Keratinocyte (primary cell): ENCODE measurements around the gene LTB. TPM values are rescaled to one million over a fixed set of nuclear protein-coding genes. Genes with fewer than 3 reads are reported as not detected.

Source experiments
- DNase-seq: peaks from one replicate; pipeline ENCODE4 v3.0.0-alpha.2; 2011; ENCODE audit warnings: low read depth, missing footprints, low spot score
- FAIRE-seq: peaks from 2 replicates; lab custom pipeline; 2011; peaks lifted over from hg19 to GRCh38; lab: Jason Lieb, UNC
- H2AFZ ChIP-seq: 2 replicates; pipeline ENCODE4 v1.6.0; 2012; ENCODE audit warnings: low read length, control low read depth, inconsistent platforms; ENCODE audit not compliant: control insufficient read depth
- H3K27ac ChIP-seq: 2 replicates; pipeline ENCODE4 v1.5.1; 2011; ENCODE audit warnings: low read length; ENCODE audit not compliant: control insufficient read depth, insufficient read depth
- H3K27me3 ChIP-seq: 3 replicates; pipeline ENCODE4 v1.6.0; 2011; ENCODE audit warnings: low read length; ENCODE audit not compliant: control insufficient read depth, insufficient read depth; ENCODE audit errors: extremely low read depth
- H3K36me3 ChIP-seq, 2 experiments: 2 replicates in 1 of 2; 3 replicates in 1 of 2; pipeline ENCODE4 v1.5.1; 2011; ENCODE audit warnings: low read length in 2 of 2, mild to moderate bottlenecking in 1 of 2; ENCODE audit not compliant: control insufficient read depth in 2 of 2, insufficient read depth in 2 of 2; ENCODE audit errors: extremely low read depth in 1 of 2
- H3K4me1 ChIP-seq: 3 replicates; pipeline ENCODE4 v1.5.1; 2011; ENCODE audit warnings: low read length; ENCODE audit not compliant: control insufficient read depth, insufficient read depth; ENCODE audit errors: extremely low read depth
- H3K4me2 ChIP-seq: 3 replicates; pipeline ENCODE4 v1.6.0; 2011; ENCODE audit warnings: low read depth, low read length; ENCODE audit not compliant: control insufficient read depth, insufficient read depth; ENCODE audit errors: extremely low read depth
- H3K4me3 ChIP-seq, 3 experiments: fragments of 200-600 bp in 1 of 3; sonication (generic) in 1 of 3; 2 replicates in 2 of 3; 3 replicates in 1 of 3; pipeline ENCODE4 v1.5.1; 2011 to 2016; ENCODE audit warnings: low read length in 3 of 3, mild to moderate bottlenecking in 3 of 3, control low read depth in 2 of 3, inconsistent platforms in 1 of 3, low read depth in 1 of 3, mixed read lengths in 1 of 3, mixed run types in 1 of 3, moderate library complexity in 1 of 3; ENCODE audit not compliant: control insufficient read depth in 2 of 3, insufficient read depth in 2 of 3; ENCODE audit errors: extremely low read depth in 1 of 3
- H3K79me2 ChIP-seq: 2 replicates; pipeline ENCODE4 v1.6.0; 2012; ENCODE audit warnings: low read length; ENCODE audit not compliant: control insufficient read depth, insufficient read depth
- H3K9ac ChIP-seq: 3 replicates; pipeline ENCODE4 v1.6.0; 2011; ENCODE audit warnings: low read length; ENCODE audit not compliant: control insufficient read depth, insufficient read depth; ENCODE audit errors: extremely low read depth
- H3K9me1 ChIP-seq: 3 replicates; pipeline ENCODE4 v1.6.0; 2011; ENCODE audit warnings: low read length; ENCODE audit not compliant: control insufficient read depth, insufficient read depth; ENCODE audit errors: extremely low read depth
- H3K9me3 ChIP-seq: 2 replicates; pipeline ENCODE4 v1.5.1; 2012; ENCODE audit warnings: low read depth, low read length; ENCODE audit not compliant: control insufficient read depth
- H4K20me1 ChIP-seq: 3 replicates; pipeline ENCODE4 v1.6.0; 2011; ENCODE audit warnings: low read length; ENCODE audit not compliant: control insufficient read depth, insufficient read depth; ENCODE audit errors: extremely low read depth
- EZH2 ChIP-seq: IDR thresholded peaks from one replicate; pipeline ENCODE4 v1.6.1; 2012; ENCODE audit warnings: inconsistent platforms, mild to moderate bottlenecking, low read length, moderate library complexity
- dilution Hi-C: fragments of 300-500 bp; cut with MboI; formaldehyde crosslinking; loops from one replicate; pipeline ENCODE4 v1.7.0; 2020; ENCODE audit warnings: low sequenced_read_pairs; ENCODE audit not compliant: extremely low pct_ligation_motif_present
- polyA plus RNA-seq, 5 experiments: library from polyadenylated mRNA; depleted of rRNA in 3 of 5; stranded (reverse) in 3 of 5; stranded (forward) in 1 of 5; unstranded in 1 of 5; fragments of >200 nt; gene quantifications; 1 replicate in 1 of 5; 2 replicates in 3 of 5; 3 replicates in 1 of 5; pipeline versions ENCODE4 v1.2.1 to v1.2.3, GENCODE V29; 2011 to 2012; ENCODE audit warnings: missing spikeins in 2 of 5, low read depth in 1 of 5, low replicate concordance in 1 of 5
- TF ChIP-seq, protein P1 (sequence below), 3 experiments: IDR thresholded peaks in 1 of 3; conservative IDR thresholded peaks in 1 of 3; optimal IDR thresholded peaks in 1 of 3; 2 replicates in 2 of 3; 3 replicates in 1 of 3; pipeline versions ENCODE3 to v1.5.1; 2011; ENCODE audit warnings: low read length in 3 of 3, mild to moderate bottlenecking in 3 of 3, moderate library complexity in 2 of 3, control low read depth in 1 of 3, inconsistent platforms in 1 of 3; ENCODE audit not compliant: insufficient read depth in 2 of 3; ENCODE audit errors: extremely low read depth in 1 of 3

Gene LTB
- polyA plus RNA-seq, 1 donor (not counting 4 experiments of a cell fraction or from before 2014, with no cell fraction given), result not detected

DNA sequence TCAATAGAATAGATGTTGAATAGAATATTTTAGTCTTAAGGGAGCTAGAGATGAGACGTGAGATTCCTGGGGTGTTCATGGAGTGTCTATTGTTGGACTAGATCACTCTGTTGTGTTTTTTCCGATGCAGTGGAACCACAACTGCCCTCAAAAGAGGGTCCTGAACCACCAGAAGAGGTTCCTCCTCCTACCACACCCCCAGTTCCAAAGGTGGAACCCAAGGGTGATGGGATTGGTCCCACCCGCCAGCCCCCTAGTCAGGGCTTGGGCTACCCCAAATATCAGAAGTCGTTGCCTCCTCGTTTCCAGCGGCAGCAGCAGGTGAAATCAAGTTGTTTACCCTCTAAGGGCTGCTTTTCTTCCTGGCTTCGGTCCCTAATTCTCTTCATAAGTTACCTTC lies 46.8 kb upstream of the LTB start:
- DNase-seq, result no peak
- peaks cover 81 to 93% of the 10 kb centered on the region in 2 experiments for H3K36me3 ChIP-seq
- dilution Hi-C loops, result no loop called here

DNA sequence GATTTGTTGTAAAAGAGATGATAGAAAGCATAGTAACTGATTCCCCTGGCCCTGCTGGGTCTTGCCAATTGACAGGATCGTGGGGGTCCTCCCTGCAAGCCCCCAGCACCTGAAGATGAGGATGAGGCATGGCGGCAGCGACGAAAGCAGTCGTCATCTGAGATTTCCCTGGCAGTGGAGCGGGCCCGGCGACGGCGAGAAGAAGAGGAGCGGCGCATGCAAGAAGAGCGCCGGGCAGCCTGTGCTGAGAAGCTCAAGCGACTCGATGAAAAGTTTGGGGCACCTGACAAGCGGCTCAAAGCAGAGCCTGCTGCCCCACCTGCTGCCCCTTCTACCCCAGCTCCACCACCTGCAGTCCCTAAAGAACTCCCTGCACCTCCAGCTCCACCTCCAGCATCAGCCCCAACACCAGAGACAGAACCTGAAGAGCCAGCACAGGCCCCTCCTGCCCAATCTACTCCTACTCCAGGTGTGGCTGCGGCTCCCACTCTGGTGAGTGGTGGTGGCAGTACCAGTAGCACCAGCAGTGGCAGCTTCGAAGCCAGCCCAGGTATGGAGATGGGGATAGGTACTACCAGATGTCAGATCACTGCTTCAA lies 45.6 kb upstream of the LTB start:
- H3K36me3 ChIP-seq, result peaks cover 77 to 88% of the 10 kb centered on the region in 2 experiments
- peaks cover 2% of the 10 kb centered on the region for H3K9me1 ChIP-seq
- TF ChIP-seq, protein P1, sequence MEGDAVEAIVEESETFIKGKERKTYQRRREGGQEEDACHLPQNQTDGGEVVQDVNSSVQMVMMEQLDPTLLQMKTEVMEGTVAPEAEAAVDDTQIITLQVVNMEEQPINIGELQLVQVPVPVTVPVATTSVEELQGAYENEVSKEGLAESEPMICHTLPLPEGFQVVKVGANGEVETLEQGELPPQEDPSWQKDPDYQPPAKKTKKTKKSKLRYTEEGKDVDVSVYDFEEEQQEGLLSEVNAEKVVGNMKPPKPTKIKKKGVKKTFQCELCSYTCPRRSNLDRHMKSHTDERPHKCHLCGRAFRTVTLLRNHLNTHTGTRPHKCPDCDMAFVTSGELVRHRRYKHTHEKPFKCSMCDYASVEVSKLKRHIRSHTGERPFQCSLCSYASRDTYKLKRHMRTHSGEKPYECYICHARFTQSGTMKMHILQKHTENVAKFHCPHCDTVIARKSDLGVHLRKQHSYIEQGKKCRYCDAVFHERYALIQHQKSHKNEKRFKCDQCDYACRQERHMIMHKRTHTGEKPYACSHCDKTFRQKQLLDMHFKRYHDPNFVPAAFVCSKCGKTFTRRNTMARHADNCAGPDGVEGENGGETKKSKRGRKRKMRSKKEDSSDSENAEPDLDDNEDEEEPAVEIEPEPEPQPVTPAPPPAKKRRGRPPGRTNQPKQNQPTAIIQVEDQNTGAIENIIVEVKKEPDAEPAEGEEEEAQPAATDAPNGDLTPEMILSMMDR (optimal IDR thresholded peaks at IDR 0.05 in 1 of 3, IDR thresholded peaks at IDR 0.05 in 1 of 3, conservative IDR thresholded peaks at IDR 0.05 in 1 of 3; ENCODE audit: extremely low read depth in 1 of 3, insufficient read depth in 2 of 3, low read length in 3 of 3), result no peak
- no peak for TF ChIP-seq EZH2
- dilution Hi-C loops, result no loop called here
- H3K4me2 ChIP-seq, result no peak overlapping the region
- H3K27ac ChIP-seq, result no peak overlapping the region
- peaks cover 77% of the 10 kb centered on the region for H3K79me2 ChIP-seq
- H3K9me3 ChIP-seq, result no peaks in the 10 kb centered on the region
- H3K27me3 ChIP-seq, result no peaks in the 10 kb centered on the region
- H3K9ac ChIP-seq, result no peak overlapping the region
- H3K4me1 ChIP-seq, result peaks cover 2% of the 10 kb centered on the region
- FAIRE-seq (no peak), DNase-seq (no peak)
- H4K20me1 ChIP-seq, result peaks cover 25% of the 10 kb centered on the region
- H2AFZ ChIP-seq, result no peak overlapping the region
- no peak overlapping the region for H3K4me3 ChIP-seq

More for the DNA sequence above, 46.8 kb upstream of the LTB start:
- no peak for TF ChIP-seq EZH2
- TF ChIP-seq, protein P1 (optimal IDR thresholded peaks at IDR 0.05 in 1 of 3, IDR thresholded peaks at IDR 0.05 in 1 of 3, conservative IDR thresholded peaks at IDR 0.05 in 1 of 3; ENCODE audit: extremely low read depth in 1 of 3, insufficient read depth in 2 of 3, low read length in 3 of 3), result no peak
- no peak overlapping the region for H3K27ac ChIP-seq
- H3K4me2 ChIP-seq, result no peak overlapping the region
- no peak overlapping the region for H3K9ac ChIP-seq
- no peaks in the 10 kb centered on the region for H3K4me1 ChIP-seq
- FAIRE-seq, result no peak
- H4K20me1 ChIP-seq, result peaks cover 17% of the 10 kb centered on the region
- H3K4me3 ChIP-seq, result no peak overlapping the region
- H3K79me2 ChIP-seq, result peaks cover 70% of the 10 kb centered on the region
- H3K27me3 ChIP-seq, result no peaks in the 10 kb centered on the region
- H3K9me3 ChIP-seq, result no peaks in the 10 kb centered on the region
- H3K9me1 ChIP-seq, result no peaks in the 10 kb centered on the region
- H2AFZ ChIP-seq, result no peak overlapping the region
